Activated CD4-positive, alpha-beta T cell treated with anti-CD3 and anti-CD28 coated beads, Interleukin-2, Interleukin-6, amounts not matched to agents 100 ng/mL and 50 ng/mL, durations not matched to agents 16 hours and 8 hours (primary cell): ENCODE results near the gene GRIK5.

ENCODE experiments used
- DNase-seq: peaks from one replicate; pipeline ENCODE4 v3.0.0-alpha.2; 2020

Gene GRIK5

DNA sequence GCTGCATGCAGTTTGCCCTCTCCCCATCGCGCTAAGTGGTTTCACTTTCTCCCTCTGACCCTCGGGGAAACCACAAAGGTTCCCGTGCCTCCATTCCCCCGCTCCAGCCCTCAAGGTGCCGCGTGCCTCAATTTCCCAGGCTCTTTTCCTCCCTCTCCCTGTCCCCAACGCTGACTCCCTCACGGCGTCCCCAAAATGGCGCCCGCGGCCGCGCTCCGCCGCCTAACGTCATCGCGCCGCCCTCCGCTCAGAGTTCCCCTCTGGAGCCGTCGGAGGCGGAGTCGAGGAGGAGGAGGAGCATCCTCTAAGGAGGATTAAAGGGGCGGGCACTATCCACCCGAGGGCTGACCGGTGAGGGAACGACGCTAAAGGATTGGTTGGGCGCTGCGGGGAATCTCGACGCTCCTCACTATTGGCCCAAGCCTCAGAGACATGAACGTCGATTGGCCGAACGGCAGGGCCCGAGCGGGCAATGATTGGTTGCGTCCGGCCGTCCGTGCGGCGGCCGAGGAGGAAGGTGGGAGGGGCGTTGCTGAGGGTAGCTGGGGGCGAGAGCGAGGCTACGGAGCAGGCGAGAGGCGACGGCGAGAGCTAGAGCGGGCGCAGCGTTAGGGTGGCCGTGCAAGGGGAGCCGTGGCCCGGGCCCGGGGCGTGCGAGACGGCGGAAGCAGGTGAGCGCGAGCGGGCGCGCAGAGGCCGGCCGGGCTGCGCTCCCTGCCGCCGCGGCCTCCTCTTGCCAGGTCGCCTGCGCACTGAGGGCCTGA, 5.8 kb upstream of the GRIK5 start, which contains the start of gene ZNF574:
Gene ZNF574 (plus strand): TSS at position 551 of the 764 bp plus-strand sequence. CDS start 2,441 bp downstream, outside the sequence.
- peak; percentile 99 for DNase-seq

DNA sequence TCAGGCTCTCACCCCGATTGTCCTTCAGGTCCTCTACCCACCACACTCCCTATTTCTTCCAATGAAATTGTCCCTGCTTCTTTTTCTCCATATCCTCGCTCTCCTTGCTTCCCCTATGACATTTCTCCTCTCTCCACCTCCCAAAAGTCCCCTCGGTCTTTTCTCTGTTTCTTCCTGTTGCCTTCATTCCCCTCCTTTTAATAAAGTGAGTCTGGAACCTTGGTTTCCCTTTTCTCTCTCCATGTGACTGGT, 5.3 kb upstream of the GRIK5 start:
- DNase-seq: no peak

DNA sequence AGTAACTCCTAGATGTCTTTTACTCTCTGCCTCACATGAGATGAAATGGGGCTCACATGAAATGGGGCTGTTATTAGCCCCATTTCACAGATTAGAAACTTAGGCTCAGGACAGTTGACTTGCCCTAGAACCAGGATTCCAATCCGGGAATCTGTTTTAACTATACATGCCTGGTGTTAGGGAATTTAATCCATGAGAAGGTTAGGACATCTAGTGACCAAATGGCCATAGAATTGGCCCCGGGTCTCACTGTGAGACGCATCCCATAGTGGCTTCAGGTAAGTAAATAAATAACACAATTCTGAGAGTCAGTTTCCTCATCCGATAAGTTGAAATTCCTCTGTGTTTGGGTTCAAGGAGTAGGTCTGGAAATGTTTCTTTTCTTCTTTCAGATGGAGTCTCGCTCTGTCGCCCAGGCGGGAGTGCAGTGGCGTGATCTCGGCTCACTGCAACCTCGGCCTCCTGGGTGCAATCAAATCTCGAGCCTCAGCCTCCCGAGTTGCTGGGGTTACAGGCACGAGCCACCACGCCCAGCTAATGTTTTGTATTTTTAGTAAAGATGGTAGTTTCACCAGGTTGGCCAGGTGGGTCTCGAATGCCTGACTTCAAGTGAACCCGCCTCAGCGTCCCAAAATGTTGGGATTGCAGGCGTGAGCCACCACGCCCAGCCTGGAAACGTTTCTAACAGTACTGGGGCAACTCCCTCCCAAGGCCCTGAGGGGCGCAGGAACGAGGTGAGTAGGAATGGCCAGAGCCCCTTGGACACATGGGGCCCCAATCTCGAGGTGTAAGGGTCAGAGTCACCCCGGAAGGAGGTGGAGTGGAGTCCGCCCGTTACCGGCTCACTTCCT, 4.7 kb upstream of the GRIK5 start:
- peak; percentile 32 for DNase-seq

DNA sequence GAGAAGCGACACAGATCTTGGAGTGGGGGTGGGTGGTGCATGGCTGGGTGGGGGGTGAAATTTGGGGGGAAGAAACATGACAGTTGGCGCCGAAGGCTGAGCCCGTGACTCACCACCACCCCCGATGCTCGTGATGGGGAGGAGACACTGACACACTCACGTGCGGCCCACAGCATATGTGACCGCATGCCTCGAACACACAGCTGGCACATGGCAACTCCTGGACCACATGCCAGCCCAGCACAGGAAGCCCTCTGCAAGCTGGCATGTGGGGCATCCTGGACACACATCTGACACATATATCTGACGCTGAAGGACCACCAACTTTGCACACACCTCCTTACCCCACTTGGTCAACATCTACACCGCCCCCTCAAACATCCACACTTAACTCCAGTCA, 1.2 kb upstream of the GRIK5 start:
- no peak for DNase-seq

DNA sequence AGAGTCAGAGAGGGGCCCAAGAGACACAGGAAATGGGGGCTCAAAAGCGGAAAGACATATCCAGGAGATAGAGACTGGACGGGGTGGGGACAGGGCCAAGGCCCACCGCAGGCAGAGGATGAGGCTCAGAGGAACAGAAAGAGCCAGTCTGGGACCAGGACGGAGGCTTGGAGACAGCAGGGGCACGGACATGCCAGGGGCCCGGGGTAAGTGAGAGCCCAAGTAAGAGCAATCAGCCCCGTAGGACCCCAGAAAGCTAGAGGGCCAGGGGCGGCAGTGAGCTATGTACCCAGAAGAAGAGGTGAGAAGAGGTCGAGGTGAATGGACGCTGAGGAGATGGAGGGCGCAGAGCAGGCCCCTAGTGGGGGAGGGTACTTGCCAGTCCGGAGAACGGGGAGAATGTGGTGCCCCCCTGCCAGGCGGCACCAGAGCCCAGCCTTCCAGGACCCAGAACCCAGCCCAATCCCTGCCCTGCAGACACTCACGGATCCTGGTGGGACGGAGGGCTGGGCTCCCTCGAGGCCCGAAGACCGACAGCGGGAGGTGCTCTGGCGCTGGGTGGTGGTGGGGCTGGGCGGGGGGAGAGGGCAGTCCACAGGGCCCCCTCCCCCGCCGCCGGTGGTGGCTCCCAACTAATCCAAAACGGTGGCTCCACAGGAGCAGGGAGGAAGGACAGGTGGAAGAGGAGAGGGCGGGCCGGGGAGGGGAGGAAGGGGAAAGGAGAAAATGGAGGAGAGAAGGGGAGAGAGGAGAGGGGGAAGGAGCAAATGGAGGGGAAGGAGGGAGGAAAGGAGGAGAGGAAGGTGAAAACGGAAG, 1.0 kb downstream of the GRIK5 start:
- DNase-seq: no peak

DNA sequence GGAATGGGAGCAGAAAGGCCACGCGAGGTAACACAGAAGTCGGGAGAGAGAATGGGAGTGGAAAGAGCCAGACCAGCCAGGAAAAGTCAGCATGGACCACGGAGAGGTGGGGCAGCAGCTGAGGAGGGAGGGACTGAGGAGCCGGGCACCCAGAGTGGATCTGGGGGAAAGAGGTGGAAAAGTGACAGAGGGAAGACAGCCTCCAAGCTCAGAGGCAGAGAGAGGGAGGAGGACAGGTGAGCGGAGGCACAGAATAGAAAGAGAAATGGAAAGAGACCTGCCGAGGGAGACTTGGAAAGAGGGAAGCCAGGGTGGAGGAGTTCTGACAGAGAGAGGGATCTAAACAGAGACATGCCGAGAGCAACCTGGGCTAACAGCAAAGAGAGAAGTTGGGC, 1.6 kb downstream of the GRIK5 start:
- no peak for DNase-seq

DNA sequence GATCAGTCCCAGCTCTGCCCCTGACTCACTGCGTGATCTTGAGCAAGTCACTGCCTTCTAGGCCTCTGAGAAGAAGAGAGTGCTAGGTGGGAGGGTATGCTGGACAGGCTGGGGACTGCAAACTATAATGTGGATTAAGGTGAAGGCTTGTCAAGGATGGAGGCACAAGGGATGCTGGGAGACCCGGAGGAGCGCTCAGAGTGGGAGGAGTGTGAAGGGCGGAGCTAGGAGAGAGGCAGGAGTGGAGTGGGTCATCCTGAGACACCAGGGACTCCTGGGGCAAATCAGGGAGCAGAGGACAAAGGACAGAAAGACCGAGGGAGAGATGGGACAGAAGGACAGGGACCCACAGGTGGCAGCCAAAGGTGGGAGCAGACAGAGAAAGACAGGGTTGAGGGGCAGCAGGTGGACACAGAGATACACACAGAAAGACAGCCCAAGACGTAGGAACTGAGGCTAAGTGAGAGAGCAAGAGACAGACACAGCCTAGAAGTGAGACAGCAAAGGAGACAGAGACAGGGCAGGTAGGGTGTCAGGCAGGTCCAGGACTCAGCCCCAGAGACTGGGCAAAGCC, 2.6 kb downstream of the GRIK5 start:
- DNase-seq: no peak

DNA sequence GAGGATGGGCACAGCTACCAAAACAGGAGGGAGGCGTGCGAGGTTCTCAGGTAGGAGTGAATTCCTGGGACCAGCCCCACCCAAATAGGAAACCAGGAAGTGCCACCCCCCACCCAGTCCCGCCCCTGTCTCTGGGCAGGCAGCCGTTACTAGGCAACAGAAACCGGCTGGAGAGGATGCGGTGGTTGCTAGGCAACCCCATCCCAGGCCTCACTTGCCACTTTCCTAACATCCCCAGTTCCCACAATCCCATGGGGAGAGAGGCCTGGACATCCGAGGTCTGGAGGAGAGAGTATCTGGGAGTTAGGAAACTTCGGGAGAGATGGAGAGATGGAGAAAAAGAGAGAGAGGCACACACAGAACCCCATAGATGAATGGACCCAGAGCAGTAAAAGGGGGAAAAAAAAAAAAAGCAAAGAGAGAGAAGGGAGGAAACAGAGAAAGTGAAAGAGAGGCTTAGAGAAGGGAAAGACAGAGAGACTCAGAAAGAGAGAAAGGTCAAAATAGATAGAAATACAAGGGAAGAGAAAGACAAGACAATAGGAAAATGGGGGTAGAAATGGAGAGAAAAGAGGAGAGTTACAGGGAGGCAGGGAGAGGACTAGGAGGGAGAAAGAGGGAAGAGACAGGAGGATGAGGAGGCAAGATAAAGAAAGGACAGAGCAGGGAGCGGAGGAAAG, 3.8 kb downstream of the GRIK5 start:
- peak; percentile 32 for DNase-seq

DNA sequence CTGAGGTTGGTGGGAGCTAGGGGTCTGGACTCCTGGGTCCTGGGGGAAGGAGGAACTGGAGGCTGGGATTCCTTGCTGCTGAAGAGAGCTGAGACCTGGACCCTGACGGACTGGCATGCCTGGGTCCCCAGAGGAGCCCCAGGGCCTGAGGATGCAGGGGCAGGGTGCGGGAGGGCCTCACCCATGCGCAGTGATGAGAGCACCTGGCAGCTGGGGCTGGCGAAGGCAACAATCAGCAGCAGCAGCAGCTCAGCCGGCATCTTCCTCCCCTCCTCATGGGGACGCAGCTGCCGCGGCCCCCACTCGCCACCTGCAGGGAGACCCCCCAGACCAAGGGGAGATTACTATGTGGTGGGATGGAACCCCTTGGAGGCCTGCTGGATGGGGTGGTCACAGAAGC, 4.5 kb downstream of the GRIK5 start:
- no peak for DNase-seq

DNA sequence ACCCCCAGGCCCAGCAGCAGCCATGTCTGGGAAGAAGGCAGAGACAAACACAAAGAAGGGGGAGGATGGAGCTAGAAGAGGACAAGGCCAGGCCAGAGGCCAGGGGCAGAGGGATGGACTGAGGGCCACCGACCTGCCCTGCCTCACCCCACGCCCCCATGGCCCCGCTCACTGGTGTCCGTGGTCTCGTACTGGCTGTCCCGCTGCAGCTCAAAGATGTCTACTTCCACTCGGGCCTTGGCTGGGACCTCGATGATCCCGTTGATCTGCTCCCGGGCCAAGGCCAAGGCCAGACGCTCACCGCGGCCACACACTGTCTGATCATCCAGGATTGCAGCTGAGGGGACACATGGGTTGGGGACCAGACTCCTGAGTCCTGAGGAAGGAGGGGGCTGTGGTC, 5.0 kb downstream of the GRIK5 start:
- no peak for DNase-seq

DNA sequence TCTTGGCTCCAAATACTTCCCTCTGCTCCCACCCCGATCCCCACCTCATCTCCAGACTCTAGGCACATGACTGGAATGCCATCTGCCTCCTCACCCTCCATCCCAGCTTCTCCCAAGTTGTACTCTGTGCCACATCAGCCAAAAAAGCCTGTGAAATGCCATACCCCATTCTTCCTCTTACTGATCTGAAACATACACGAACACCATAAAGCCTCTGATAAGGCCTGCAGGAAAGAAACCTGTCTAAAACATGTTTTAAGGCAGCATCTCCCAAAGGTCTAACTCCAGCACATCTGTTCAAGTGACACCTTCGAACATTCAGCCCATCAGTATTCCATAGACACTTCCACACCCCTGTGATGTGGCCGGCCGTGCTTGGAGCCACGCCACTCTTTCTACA, 5.6 kb downstream of the GRIK5 start:
- DNase-seq: no peak

DNA sequence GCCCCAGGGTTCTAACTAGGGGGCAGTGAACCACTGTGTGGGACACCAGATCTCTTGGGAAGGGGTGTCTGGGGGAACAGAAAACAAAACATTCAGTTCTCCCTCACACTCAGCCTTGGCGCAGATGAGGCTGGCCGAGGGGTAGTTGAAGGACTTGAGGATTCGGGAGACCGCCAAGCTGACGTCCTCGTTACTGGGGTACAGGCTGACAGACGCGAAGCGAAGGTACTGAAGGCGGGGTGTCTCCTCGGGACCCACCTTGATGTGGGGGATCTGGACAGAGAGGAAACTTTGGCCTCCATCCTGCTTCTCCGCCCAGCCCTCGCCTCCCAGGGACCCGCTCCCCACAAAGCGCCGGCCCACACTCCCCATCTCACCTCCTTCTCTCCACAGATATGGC, 7.6 kb downstream of the GRIK5 start:
- no peak for DNase-seq

DNA sequence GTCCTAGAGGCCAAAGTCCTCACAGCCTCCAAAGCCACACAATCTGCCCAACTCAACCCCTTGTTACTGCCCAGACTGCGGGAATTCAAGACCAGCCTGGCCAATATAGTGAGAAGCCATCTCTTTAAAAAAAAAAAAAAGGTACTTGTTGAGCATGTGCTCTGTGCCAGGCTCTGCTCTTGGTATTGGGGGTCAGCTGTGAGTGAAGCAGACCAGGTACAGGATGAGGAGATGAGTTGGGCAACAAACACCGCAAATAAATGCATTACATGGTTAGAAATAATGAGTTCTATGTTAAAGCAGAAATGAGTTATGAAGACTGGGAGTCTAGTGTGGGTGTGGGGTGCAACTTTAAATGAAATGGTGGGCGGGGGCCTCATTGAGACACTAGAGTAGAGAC, 9.9 kb downstream of the GRIK5 start:
- no peak for DNase-seq

DNA sequence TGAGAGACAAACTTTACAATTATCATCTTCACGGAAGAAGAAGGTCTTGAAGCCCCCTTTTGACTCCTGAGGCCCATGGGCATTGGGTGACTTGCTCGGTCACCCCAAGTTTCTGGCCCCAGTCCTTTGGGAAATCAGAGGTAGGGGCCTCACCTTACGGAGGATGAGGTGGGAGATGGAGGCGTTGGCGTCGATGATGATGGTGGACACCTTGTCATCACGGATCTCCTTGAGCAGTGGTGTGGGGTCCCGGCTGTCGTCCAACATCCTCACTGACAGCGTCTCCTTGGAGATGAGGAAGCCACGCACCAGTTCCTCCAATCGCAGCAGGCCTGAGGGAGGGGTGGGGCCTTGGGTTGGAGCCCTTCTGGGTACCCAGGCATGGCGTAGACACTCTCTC, 10.8 kb downstream of the GRIK5 start:
- no peak for DNase-seq

DNA sequence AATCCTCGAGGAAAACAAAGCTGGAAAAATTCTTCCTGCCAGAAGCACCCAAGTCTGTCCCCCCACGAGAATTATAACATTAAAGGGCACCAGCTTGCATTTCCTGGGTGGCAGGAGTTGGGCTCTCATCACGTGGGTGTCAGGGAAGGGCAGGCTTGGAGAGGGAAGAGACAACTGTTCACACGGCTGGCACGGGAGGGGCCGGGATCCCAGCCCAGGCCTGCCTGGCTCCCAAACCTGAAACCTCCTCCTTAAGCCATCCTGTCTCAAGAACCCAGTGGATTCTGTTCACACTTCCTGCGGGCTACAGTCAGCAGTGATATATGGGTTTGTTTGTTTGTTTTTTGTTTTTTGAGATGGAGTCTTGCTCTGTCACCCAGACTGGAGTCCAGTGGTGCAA, 12.2 kb downstream of the GRIK5 start:
- DNase-seq: no peak

DNA sequence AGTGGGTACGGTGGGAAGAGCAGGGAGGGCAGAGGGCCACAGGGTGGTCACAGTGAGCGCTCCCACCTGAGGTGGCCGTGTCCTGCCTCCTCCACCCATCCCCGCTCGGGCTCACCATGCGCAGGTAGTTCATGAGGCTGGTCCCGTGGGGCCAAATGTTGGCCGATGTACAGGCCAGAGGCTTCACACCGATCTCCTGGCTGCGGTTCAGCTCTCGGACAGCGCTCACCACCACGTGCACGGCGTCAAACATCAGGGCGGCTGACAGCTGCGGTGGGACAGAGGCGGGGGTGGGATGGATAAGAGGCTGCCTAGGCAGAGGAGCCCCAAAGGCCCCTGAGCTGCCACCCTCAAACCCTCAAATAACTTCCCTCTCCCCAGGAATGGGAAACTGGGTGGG, 15.8 kb downstream of the GRIK5 start:
- DNase-seq: no peak

DNA sequence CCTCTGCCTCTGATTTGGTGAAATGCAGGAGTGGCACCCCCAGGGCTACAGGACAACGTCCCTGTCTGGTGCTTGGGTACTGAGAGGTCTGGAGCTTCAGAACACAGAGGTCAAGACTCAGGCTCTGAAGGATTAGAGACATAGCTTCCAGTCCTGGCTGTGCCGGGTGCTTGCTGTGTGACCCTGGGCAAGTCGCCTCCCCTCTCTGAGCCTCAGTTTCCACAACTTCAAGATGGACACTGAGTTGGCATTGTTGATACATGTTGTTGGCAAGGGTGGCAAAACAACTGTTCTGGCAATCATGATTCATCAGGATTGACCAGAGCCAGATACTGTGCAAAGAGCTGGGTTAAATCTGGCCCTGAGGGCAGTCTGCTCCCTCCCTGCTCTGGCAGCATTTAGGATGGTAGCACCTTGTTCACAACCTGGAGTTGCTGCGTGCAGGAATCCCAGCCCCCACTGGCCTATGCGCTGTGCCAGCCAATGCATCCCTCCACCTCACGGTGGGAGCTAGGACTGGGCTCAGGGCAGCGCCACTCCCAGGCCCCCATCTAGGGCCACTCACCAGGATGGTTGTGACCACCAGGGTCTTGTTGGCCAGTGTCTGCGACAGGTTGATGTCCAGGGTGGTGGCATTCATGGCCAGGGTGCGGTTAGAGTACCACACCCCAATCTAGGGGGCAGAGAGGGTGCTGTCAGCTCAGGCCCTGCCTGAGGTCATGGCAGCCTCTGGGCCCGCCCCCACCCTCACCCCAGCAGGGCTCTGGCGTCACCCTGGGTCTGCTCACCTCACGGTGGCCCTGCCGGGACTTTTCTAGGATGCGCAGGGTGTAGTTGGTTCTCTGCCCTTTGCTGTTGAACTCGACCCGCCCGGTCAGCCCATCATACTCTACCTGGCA, 16.7 kb downstream of the GRIK5 start:
- no peak for DNase-seq

DNA sequence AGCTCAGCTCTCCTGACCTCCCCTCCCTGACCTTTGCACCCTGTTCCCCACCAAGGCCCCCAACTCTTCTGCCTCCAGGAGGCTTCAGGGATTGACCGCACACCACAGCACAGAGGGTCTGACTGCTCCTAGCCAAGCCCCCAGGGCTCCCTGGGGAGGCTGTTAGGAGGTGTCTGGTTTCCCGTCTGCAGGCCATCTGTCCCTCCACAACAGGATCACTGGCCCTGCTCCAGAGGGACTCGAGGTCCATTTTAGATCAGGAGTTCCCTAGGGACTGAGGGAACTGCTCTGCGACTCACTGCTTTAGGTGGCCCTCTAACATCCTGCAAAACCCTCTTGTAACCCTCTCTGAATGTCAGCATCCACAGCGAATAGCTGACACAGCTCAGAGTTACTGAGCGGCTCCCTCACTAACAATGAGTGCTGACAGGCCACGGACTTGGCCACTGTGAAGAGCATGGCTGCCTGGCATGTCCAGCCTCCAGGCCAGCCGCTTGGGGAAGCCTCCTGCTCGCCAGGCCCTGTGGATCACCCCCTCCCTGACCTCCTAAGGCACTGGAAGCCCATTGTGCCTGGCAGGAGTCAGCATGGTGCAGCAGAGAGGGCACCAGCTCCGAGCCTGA, 17.7 kb downstream of the GRIK5 start:
- no peak for DNase-seq

DNA sequence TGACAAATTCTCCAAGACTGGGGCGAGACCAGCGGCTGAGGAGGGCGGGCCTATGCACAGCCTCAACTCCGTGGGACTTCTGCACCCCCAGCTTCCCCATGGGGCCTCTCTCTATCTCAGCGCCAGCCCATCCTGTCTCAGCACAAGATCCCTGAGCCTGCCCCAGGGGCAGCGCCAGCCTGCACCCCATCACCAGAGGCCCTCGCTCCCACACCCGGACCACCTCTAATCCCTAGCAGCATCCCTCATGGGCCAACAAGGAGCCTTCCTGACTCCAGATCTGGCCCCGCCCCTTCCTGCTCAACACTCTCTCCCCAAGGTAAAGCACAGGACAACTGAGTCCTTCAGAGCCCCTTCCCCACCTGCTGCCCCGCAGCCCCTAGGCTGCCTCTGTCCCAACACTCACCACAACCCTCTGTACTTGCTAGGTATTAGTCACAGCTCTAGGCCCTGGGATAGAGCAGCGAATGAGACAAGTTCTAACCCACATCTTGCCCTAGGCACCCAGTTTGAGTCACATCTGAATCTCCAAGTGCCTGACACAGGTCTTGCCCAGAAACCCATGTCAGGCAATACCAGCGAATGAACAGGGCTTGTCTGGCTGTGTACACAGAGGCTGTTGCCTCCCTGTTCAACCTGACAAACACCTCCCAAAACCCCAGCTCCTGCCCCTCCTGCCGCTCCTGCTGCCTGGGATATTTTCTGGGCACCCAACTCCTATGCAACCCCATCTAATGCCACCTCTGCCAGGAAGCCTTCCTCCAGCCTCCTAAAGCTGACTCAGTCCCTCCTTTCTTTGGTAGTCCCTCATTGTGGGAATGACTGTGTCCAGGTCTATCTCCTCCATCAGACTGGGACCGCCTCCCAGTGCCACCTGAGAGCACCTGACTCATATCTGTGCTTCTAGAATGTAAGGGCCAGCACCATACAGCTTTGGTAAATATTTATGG, 18.6 kb downstream of the GRIK5 start:
- peak; percentile 89 for DNase-seq

DNA sequence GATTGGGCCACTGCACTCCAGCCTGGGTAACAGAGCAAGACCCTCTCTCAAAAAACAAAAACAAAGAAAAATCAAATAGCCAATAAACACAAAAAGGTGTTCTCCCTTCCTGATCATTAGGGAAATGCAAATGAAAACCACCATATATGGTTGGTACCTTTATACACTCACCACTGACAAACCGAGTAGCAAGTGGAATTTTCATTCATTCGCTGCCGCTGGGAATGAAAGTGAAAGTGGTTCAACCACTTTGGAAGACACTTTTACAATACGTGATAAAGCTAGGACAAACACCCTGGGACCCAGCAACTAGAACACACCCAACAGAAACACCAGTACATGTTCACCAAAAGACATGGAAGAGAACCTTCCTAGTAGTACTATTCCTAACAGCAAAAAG, 21.0 kb downstream of the GRIK5 start:
- peak; percentile 19 for DNase-seq
